HG02852 (cell line): ENCODE data around the gene LYSMD2.
A peak's percentile ranks its signal among the peaks of the same experiment; 100 is the strongest.

ENCODE experiments used
- ATAC-seq: cut with Tn5 transposase; IDR thresholded peaks from one replicate; pipeline ENCODE4 v1.9.1; 2021; ENCODE audit warnings: mild to moderate bottlenecking, moderate library complexity; ENCODE audit not compliant: unreplicated experiment

LYSMD2 gene

GRCh38 chr15:51752888-51753287, 15.4 kb upstream of the LYSMD2 start:
- no peak for ATAC-seq

- ATAC-seq: peak; percentile 38
Measured at GRCh38 chr15:51751697-51752683, 14.5 kb upstream of the LYSMD2 start.

GRCh38 chr15:51750792-51751696, 13.6 kb upstream of the LYSMD2 start, which contains the start of gene TMOD2:
Gene TMOD2, plus strand, starts transcription at chr15:51751597. Its CDS starts 14,845 bp downstream, at chr15:51766442.
- ATAC-seq: peak; percentile 80

- ATAC-seq: no peak
Measured at GRCh38 chr15:51750186-51750585, 12.7 kb upstream of the LYSMD2 start.

- no peak for ATAC-seq
Measured at GRCh38 chr15:51749307-51749706, 11.9 kb upstream of the LYSMD2 start.

GRCh38 chr15:51739061-51739712, 1.7 kb upstream of the LYSMD2 start:
- no peak for ATAC-seq

GRCh38 chr15:51738553-51738952, 1.1 kb upstream of the LYSMD2 start:
- ATAC-seq: no peak

- peak; percentile 33 for ATAC-seq
Measured at GRCh38 chr15:51736751-51737521, 519 bp downstream of the LYSMD2 start.

GRCh38 chr15:51736069-51736468, 1.4 kb downstream of the LYSMD2 start:
- ATAC-seq: no peak

- no peak for ATAC-seq
Measured at GRCh38 chr15:51735228-51736010, 2.0 kb downstream of the LYSMD2 start.

GRCh38 chr15:51732646-51733045, 4.8 kb downstream of the LYSMD2 start:
- ATAC-seq: no peak

GRCh38 chr15:51731549-51732267, 5.7 kb downstream of the LYSMD2 start:
- peak; percentile 51 for ATAC-seq

GRCh38 chr15:51727141-51727897, 10.1 kb downstream of the LYSMD2 start:
- no peak for ATAC-seq

- peak; percentile 93 for ATAC-seq
Measured at GRCh38 chr15:51726302-51727073, 11.0 kb downstream of the LYSMD2 start.

- ATAC-seq: no peak
Measured at GRCh38 chr15:51724673-51725072, 12.8 kb downstream of the LYSMD2 start.

GRCh38 chr15:51724199-51724598, 13.3 kb downstream of the LYSMD2 start:
- ATAC-seq: no peak
